ENCODE data around the gene TANGO2. TPM values are rescaled to one million over a fixed set of nuclear protein-coding genes. Genes with fewer than 3 reads are reported as not detected.

Gene TANGO2
- total and polyA plus RNA-seq, 4 donors: 20.7 to 48.8 (median 34.1) TPM

GRCh38 chr22:19972652-19973550 lies 48.0 kb upstream of the TANGO2 start:
- Histone ChIP-seq H3K36me3 (ENCODE audit: control insufficient read depth in 4 of 4, insufficient read depth in 4 of 4, low read length in 4 of 4) (peaks cover 0 to 21% (median 4%) of the 10 kb centered on the region in 4 donors), H3K9ac (ENCODE audit: insufficient read depth in 1 of 2, low read length in 2 of 2) (no peak overlapping the region), H3K27ac (ENCODE audit: low read depth in 1 of 2, low read length in 1 of 2) (no peak overlapping the region), H3K9me3 (ENCODE audit: control insufficient read depth in 4 of 4, insufficient read depth in 3 of 4, low read length in 3 of 4) (no peaks in the 10 kb centered on the region), H3K4me3 (no peak overlapping the region), H3K27me3 (ENCODE audit: control insufficient read depth in 3 of 3, insufficient read depth in 3 of 3, low read length in 2 of 3) (no peaks in the 10 kb centered on the region), H3K4me1 (ENCODE audit: control insufficient read depth in 5 of 5, insufficient read depth in 5 of 5, low read length in 5 of 5) (peaks cover 0 to 8% (median 3%) of the 10 kb centered on the region in 5 donors)
- WGBS, 2 donors: 94 to 95% methylated on average over 50 of the region's 50 CpGs
- ATAC-seq (ENCODE audit: insufficient read depth, low FRiP score) (no peak), DNase-seq (no peak)
- TF ChIP-seq CTCF (IDR thresholded peaks at IDR 0.05; ENCODE audit: control extremely low read depth, extremely low read depth): no peak

- WGBS, 2 donors: 95 to 96% methylated on average over 46 of the region's 46 CpGs
- H3K9me3 ChIP-seq (ENCODE audit: control insufficient read depth in 4 of 4, insufficient read depth in 3 of 4, low read length in 3 of 4): no peaks in the 10 kb centered on the region
- H3K4me1 ChIP-seq (ENCODE audit: control insufficient read depth in 5 of 5, insufficient read depth in 5 of 5, low read length in 5 of 5): peaks cover 0 to 8% (median 3%) of the 10 kb centered on the region in 5 donors
- H3K27me3 ChIP-seq (ENCODE audit: control insufficient read depth in 3 of 3, insufficient read depth in 3 of 3, low read length in 2 of 3): no peaks in the 10 kb centered on the region
- ATAC-seq (ENCODE audit: insufficient read depth, low FRiP score) (no peak), DNase-seq (no peak)
- peaks cover 0 to 16% (median 5%) of the 10 kb centered on the region in 4 donors for H3K36me3 ChIP-seq (ENCODE audit: control insufficient read depth in 4 of 4, insufficient read depth in 4 of 4, low read length in 4 of 4)
- no peak for TF ChIP-seq CTCF (IDR thresholded peaks at IDR 0.05; ENCODE audit: control extremely low read depth, extremely low read depth)
- H3K27ac ChIP-seq (ENCODE audit: low read depth in 1 of 2, low read length in 1 of 2): no peak overlapping the region
- H3K4me3 ChIP-seq: no peak overlapping the region
- no peak overlapping the region for H3K9ac ChIP-seq (ENCODE audit: insufficient read depth in 1 of 2, low read length in 2 of 2)
Measured at GRCh38 chr22:19973551-19974267, 47.2 kb upstream of the TANGO2 start.

GRCh38 chr22:19974268-19974861 lies 46.5 kb upstream of the TANGO2 start:
- peaks cover 0 to 8% (median 3%) of the 10 kb centered on the region in 5 donors for H3K4me1 ChIP-seq (ENCODE audit: control insufficient read depth in 5 of 5, insufficient read depth in 5 of 5, low read length in 5 of 5)
- H3K4me3 ChIP-seq: no peak overlapping the region
- 54 to 57% methylated on average over 11 of the region's 11 CpGs for WGBS, 2 donors
- ATAC-seq (ENCODE audit: insufficient read depth, low FRiP score) (peak; percentile 16), DNase-seq (peak; percentile 63 to 80 (median 67))
- no peaks in the 10 kb centered on the region for H3K9me3 ChIP-seq (ENCODE audit: control insufficient read depth in 4 of 4, insufficient read depth in 3 of 4, low read length in 3 of 4)
- no peak overlapping the region for H3K9ac ChIP-seq (ENCODE audit: insufficient read depth in 1 of 2, low read length in 2 of 2)
- no peaks in the 10 kb centered on the region for H3K27me3 ChIP-seq (ENCODE audit: control insufficient read depth in 3 of 3, insufficient read depth in 3 of 3, low read length in 2 of 3)
- no peak for TF ChIP-seq CTCF (IDR thresholded peaks at IDR 0.05; ENCODE audit: control extremely low read depth, extremely low read depth)
- no peak overlapping the region for H3K27ac ChIP-seq (ENCODE audit: low read depth in 1 of 2, low read length in 1 of 2)
- H3K36me3 ChIP-seq (ENCODE audit: control insufficient read depth in 4 of 4, insufficient read depth in 4 of 4, low read length in 4 of 4): peaks cover 0 to 16% (median 5%) of the 10 kb centered on the region in 4 donors
